Caco-2 (cell line): ENCODE results near the gene CD81. TPM values are rescaled to one million over a fixed set of nuclear protein-coding genes. Genes with fewer than 3 reads are reported as not detected.

Source experiments
- BruUV-seq: library from RNA; stranded (reverse); fragments of 400-500 nt; replicated peaks from 2 replicates; lab custom pipeline; 2021; lab: Mats Ljungman, UMichigan
- CTCF ChIA-PET: fragments of 300-600 bp; sonication (Branson Sonifier 250); formaldehyde crosslinking; loops from one replicate; lab custom pipeline; 2022; ENCODE audit warnings: antibody characterized with exemption; lab: Charles Lee
- POLR2A ChIA-PET: fragments of 300-600 bp; sonication (Branson Sonifier 250); formaldehyde crosslinking; loops from one replicate; lab custom pipeline; 2022; ENCODE audit warnings: antibody characterized with exemption; lab: Charles Lee
- DNase-seq, 2 experiments: peaks; one replicate each; pipeline versions ENCODE4 v3.0.0 to v3.0.0-alpha.2; 2020 to 2022
- H3K27me3 ChIP-seq: replicated peaks from 2 replicates; pipeline ENCODE4 v1.6.0; 2011; ENCODE audit warnings: low read length; ENCODE audit not compliant: control insufficient read depth, insufficient read depth
- H3K36me3 ChIP-seq: 2 replicates; pipeline ENCODE4 v1.5.1; 2011; ENCODE audit warnings: low read length; ENCODE audit not compliant: control insufficient read depth, insufficient read depth
- H3K4me1 ChIP-seq: fragments of 250-450 bp; sonication (Bioruptor Pico); 2 replicates; pipeline ENCODE4 v1.5.1; 2020; ENCODE audit warnings: mild to moderate bottlenecking
- H3K4me3 ChIP-seq: 2 replicates; pipeline ENCODE4 v1.5.1; 2011; ENCODE audit warnings: low read depth, mild to moderate bottlenecking, control low read depth, low read length
- H3K9me3 ChIP-seq: fragments of 250-450 bp; sonication (Bioruptor Pico); 2 replicates; pipeline ENCODE4 v1.5.1; 2020; ENCODE audit warnings: mild to moderate bottlenecking, moderate library complexity
- H3K27ac Mint-ChIP-seq: one replicate; pipeline ENCODE4 v1.8.0; 2022; ENCODE audit warnings: mixed read lengths; ENCODE audit not compliant: unreplicated experiment
- H3K27me3 Mint-ChIP-seq: one replicate; pipeline ENCODE4 v1.8.0; 2022; ENCODE audit warnings: mixed read lengths; ENCODE audit not compliant: insufficient read depth, unreplicated experiment
- H3K36me3 Mint-ChIP-seq: one replicate; pipeline ENCODE4 v1.8.0; 2022; ENCODE audit warnings: mild to moderate bottlenecking, mixed read lengths; ENCODE audit not compliant: insufficient read depth, unreplicated experiment
- H3K4me1 Mint-ChIP-seq: one replicate; pipeline ENCODE4 v1.8.0; 2022; ENCODE audit warnings: low read depth, mixed read lengths; ENCODE audit not compliant: unreplicated experiment
- H3K4me3 Mint-ChIP-seq: one replicate; pipeline ENCODE4 v1.8.0; 2022; ENCODE audit warnings: mild to moderate bottlenecking, moderate library complexity, mixed read lengths; ENCODE audit not compliant: unreplicated experiment
- H3K9me3 Mint-ChIP-seq: one replicate; pipeline ENCODE4 v1.8.0; 2022; ENCODE audit warnings: mixed read lengths; ENCODE audit not compliant: unreplicated experiment
- CTCF ChIP-seq, 2 experiments: fragments of 200-600 bp in 1 of 2; IDR thresholded peaks; 1 replicate in 1 of 2; 2 replicates in 1 of 2; pipeline versions ENCODE4 v1.5.1 to v1.8.0; 2011 to 2022; ENCODE audit warnings: antibody characterized with exemption in 1 of 2, control low read depth in 1 of 2, inconsistent platforms in 1 of 2, low read depth in 1 of 2, low read length in 1 of 2, mild to moderate bottlenecking in 1 of 2, moderate library complexity in 1 of 2; ENCODE audit not compliant: insufficient read depth in 1 of 2, severe bottlenecking in 1 of 2, unreplicated experiment in 1 of 2
- intact Hi-C: fragments of 100-400 bp; cut with micrococcal nuclease; formaldehyde crosslinking; loops from one replicate; pipeline ENCODE4 v1.10.0; 2022; ENCODE audit not compliant: unreplicated experiment
- total RNA-seq: library from RNA; stranded (reverse); gene quantifications from 2 replicates; pipeline ENCODE4 v1.2.3, GENCODE V29; 2022

Gene CD81
- total RNA-seq, 1 experiment from 2014 or later = 412 TPM

DNA sequence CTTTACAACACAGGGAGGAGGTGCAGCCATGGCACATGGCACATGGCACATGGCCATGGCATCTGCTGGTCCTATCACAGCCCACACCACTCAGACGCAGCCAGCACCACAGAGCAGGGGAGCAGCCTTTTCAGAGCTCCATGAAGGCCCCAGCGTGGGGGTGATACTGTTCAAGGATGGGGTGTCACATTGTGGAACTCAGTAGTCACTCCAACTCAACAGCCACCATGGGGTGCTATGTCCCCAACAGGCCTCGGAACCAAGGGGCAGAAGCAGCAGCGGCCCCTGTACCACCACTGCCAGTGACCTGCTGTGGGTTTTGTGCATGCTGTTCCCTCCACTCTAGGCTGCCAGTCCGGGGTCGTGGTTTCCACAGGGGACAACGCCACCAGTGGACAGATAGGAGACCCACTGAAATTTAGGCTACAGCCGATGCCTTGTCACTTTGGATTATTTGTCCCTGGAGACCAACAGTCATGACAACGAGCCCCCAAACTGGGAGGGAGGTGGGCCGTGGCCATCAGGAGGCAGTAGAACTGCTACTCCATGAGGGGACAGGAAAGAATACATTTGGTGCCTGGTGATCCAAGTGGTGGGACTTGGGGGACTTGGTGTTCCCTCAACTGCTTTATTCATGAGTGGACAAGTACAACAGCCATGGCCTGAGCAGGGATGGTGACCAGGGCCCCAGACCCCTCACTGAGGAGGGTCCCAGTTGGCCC lies 30.4 kb upstream of the CD81 start:
- H3K4me3 ChIP-seq = no peak overlapping the region
- Mint-ChIP-seq H3K4me3 (no peak overlapping the region), H3K27ac (no peak overlapping the region), H3K9me3 (peaks cover 17% of the 10 kb centered on the region), H3K36me3 (no peaks in the 10 kb centered on the region), H3K4me1 (peaks cover 8% of the 10 kb centered on the region), H3K27me3 (peaks cover 11% of the 10 kb centered on the region)
- no peaks in the 10 kb centered on the region for H3K36me3 ChIP-seq
- H3K27me3 ChIP-seq = no peaks in the 10 kb centered on the region
- BruUV-seq = no TSS peak
- ChIA-PET CTCF (no interaction called here), POLR2A (no interaction called here)
- DNase-seq = no peak
- intact Hi-C loops = no loop called here
- H3K4me1 ChIP-seq = peaks cover 11% of the 10 kb centered on the region
- no peak for TF ChIP-seq CTCF (IDR thresholded peaks at IDR 0.05; ENCODE audit: insufficient read depth in 1 of 2, low read depth in 1 of 2, low read length in 1 of 2, severe bottlenecking in 1 of 2, unreplicated experiment in 1 of 2)
- H3K9me3 ChIP-seq = peaks cover 15% of the 10 kb centered on the region

DNA sequence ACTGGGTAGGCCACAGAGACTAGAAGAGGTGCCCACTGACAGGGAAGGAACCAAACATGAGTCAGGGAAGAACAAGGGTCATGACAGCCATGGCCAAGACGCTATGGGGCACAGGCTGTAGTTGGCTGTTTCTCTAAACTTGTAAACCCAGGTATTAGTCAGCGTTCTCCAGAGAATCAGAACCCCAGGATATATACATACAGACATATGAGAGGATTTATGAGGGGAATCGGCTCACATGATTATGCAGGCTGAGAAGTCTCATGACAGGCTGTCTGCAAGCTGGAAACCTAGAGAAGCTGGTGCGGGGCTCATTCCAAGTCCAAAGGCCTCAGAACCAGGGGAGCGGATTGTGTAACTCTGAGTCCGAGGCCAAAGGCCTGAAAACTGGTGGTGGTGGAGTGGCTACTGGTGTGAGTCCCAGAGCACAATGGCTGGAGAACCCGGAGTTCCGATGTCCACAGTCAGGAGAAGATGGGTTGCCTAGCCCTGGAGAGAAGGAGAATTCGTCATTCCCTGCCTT lies 29.7 kb upstream of the CD81 start:
- Histone ChIP-seq H3K9me3 (peaks cover 15% of the 10 kb centered on the region), H3K4me3 (no peak overlapping the region), H3K36me3 (no peaks in the 10 kb centered on the region), H3K27me3 (no peaks in the 10 kb centered on the region), H3K4me1 (peaks cover 15% of the 10 kb centered on the region)
- BruUV-seq = no TSS peak
- DNase-seq = no peak
- Mint-ChIP-seq H3K9me3 (peaks cover 17% of the 10 kb centered on the region), H3K36me3 (no peaks in the 10 kb centered on the region), H3K27ac (no peak overlapping the region), H3K4me1 (peaks cover 11% of the 10 kb centered on the region), H3K4me3 (no peak overlapping the region), H3K27me3 (peaks cover 11% of the 10 kb centered on the region)
- ChIA-PET CTCF (no interaction called here), POLR2A (no interaction called here)
- intact Hi-C loops = no loop called here
- no peak for TF ChIP-seq CTCF (IDR thresholded peaks at IDR 0.05; ENCODE audit: insufficient read depth in 1 of 2, low read depth in 1 of 2, low read length in 1 of 2, severe bottlenecking in 1 of 2, unreplicated experiment in 1 of 2)

- Histone ChIP-seq H3K36me3 (no peaks in the 10 kb centered on the region), H3K27me3 (no peaks in the 10 kb centered on the region), H3K4me3 (no peak overlapping the region), H3K9me3 (peaks cover 15% of the 10 kb centered on the region), H3K4me1 (peaks cover 17% of the 10 kb centered on the region)
- no peak for DNase-seq
- peaks cover 6% of the 10 kb centered on the region for H3K27me3 Mint-ChIP-seq
- BruUV-seq = no TSS peak
- POLR2A ChIA-PET = no interaction called here
- TF ChIP-seq CTCF (IDR thresholded peaks at IDR 0.05; ENCODE audit: insufficient read depth in 1 of 2, low read depth in 1 of 2, low read length in 1 of 2, severe bottlenecking in 1 of 2, unreplicated experiment in 1 of 2) = no peak
- CTCF ChIA-PET = no interaction called here
- intact Hi-C loops = no loop called here
- no peak overlapping the region for H3K27ac Mint-ChIP-seq
- H3K36me3 Mint-ChIP-seq = no peaks in the 10 kb centered on the region
- H3K4me1 Mint-ChIP-seq = peaks cover 21% of the 10 kb centered on the region
- H3K4me3 Mint-ChIP-seq = no peak overlapping the region
- peaks cover 17% of the 10 kb centered on the region for H3K9me3 Mint-ChIP-seq
Observed at GRCh38 chr11:2348986-2349385, 28.1 kb upstream of the CD81 start.
